Neural crest cell (in vitro differentiated cells): ENCODE measurements around the gene DAZAP1. TPM values are rescaled to one million over a fixed set of nuclear protein-coding genes. Genes with fewer than 3 reads are reported as not detected.

Experiments
- DNase-seq: peaks from one replicate; pipeline ENCODE4 v3.0.0; 2021; ENCODE audit warnings: low read depth, mixed read lengths, low spot score
- H3K27ac Mint-ChIP-seq: one replicate; pipeline ENCODE4 v1.8.0; 2021; ENCODE audit warnings: mild to moderate bottlenecking, mixed read lengths; ENCODE audit not compliant: unreplicated experiment
- H3K27me3 Mint-ChIP-seq: 2 replicates; pipeline ENCODE4 v1.8.0; 2021; ENCODE audit warnings: low read depth, mild to moderate bottlenecking, mixed read lengths
- H3K36me3 Mint-ChIP-seq: 2 replicates; pipeline ENCODE4 v1.8.0; 2021; ENCODE audit warnings: low read depth, mild to moderate bottlenecking, mixed read lengths
- H3K4me1 Mint-ChIP-seq: 2 replicates; pipeline ENCODE4 v1.8.0; 2021; ENCODE audit warnings: mixed read lengths
- H3K4me3 Mint-ChIP-seq: one replicate; pipeline ENCODE4 v1.8.0; 2021; ENCODE audit warnings: mild to moderate bottlenecking, mixed read lengths
- H3K9me3 Mint-ChIP-seq: 2 replicates; pipeline ENCODE4 v1.8.0; 2021; ENCODE audit warnings: mixed read lengths
- CTCF ChIP-seq: fragments of 200-600 bp; sonication (generic); conservative IDR thresholded peaks from 2 replicates; pipeline ENCODE4 v1.5.0; 2021; ENCODE audit warnings: antibody characterized with exemption, mild to moderate bottlenecking
- total RNA-seq: library from RNA; stranded (reverse); gene quantifications from 2 replicates; pipeline ENCODE4 v1.2.1, GENCODE V29; 2021

The DAZAP1 gene
- total RNA-seq, 1 donor from 2014 or later, result 146 TPM

DNA sequence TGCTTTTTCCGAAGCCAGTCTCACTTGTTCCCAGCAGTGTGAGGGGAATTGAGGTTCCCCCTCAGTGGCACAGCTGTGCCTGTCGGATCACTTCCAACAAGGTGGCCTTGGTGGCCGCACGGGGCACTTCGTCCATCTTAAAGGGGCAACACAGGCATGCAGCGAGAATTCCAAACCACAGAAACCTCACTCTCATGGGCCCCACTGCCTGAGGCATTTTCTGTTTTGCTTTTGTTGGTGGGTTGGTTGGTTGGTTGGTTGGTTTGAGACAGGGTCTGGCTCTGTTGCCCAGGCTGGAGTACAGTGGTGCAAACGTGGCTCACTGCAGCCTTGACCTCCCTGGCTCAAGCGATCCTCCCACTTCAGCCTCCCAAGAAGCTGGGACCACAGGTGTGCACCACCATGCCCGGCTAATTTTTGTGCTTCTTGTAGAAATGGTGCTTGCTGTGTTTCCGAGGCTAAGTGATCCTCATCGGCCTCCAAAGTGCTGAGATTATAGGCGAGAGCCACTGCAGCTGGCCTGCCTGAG, 27.4 kb upstream of the DAZAP1 start:
- DNase-seq, result no peak
- H3K9me3 Mint-ChIP-seq, result peaks cover 2% of the 10 kb centered on the region
- no peak for TF ChIP-seq CTCF
- peak overlapping the region; percentile 67 for H3K4me3 Mint-ChIP-seq
- H3K36me3 Mint-ChIP-seq, result peaks cover 9% of the 10 kb centered on the region
- H3K27me3 Mint-ChIP-seq, result peaks cover 17% of the 10 kb centered on the region
- peaks cover 22% of the 10 kb centered on the region for H3K4me1 Mint-ChIP-seq
- H3K27ac Mint-ChIP-seq, result no peak overlapping the region

GRCh38 chr19:1382250-1382649, 25.1 kb upstream of the DAZAP1 start:
- TF ChIP-seq CTCF, result no peak
- Mint-ChIP-seq H3K4me1 (peaks cover 22% of the 10 kb centered on the region), H3K4me3 (no peak overlapping the region), H3K9me3 (peaks cover 2% of the 10 kb centered on the region), H3K27ac (no peak overlapping the region), H3K36me3 (peaks cover 9% of the 10 kb centered on the region), H3K27me3 (peaks cover 17% of the 10 kb centered on the region)
- no peak for DNase-seq

GRCh38 chr19:1383017-1383311, 24.4 kb upstream of the DAZAP1 start:
- DNase-seq, result no peak
- Mint-ChIP-seq H3K9me3 (peaks cover 2% of the 10 kb centered on the region), H3K27ac (no peak overlapping the region), H3K4me1 (peaks cover 22% of the 10 kb centered on the region), H3K27me3 (peaks cover 17% of the 10 kb centered on the region), H3K36me3 (peaks cover 9% of the 10 kb centered on the region), H3K4me3 (peak overlapping the region; percentile 98)
- TF ChIP-seq CTCF, result no peak

DNA sequence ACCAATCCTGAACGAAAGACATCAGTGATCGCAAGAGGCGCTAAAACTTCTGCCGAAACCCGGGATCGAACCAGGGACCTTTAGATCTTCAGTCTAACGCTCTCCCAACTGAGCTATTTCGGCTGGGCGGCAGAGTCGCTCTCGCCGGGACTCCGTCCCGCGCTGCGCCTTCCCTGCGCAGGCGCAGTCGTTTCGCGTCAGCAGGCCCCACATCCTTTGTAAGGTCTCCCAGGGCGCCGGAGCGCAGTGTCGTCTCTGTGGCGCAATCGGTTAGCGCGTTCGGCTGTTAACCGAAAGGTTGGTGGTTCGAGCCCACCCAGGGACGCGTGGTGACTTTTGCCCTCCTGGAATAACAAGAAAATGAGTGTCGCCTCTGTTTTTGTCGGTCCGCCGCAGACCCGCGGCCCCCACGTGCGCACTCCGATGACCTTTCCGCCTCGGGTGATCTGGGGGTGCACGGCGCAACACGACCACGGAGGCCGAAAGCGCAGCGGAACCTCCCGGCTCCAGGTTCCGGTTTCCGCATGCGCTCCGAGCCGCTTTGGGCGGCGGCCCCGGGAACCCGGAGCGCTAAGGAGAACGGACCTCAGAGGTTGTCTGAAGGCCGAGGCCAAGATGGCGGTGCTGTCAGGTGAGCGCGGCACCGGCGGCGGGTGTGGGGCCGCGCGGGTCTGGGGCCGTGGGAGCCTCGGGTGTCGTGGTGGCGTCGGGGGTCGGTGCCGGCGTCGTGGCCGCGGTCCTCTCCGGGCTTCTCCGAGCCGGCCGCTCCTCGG, 23.9 kb upstream of the DAZAP1 start, which contains the start of gene NDUFS7:
Gene NDUFS7 (plus strand): TSS at position 596 of the 773 bp plus-strand sequence. CDS start 20 bp downstream, at position 616.
- H3K4me3 Mint-ChIP-seq, result peak within 1 kb of the TSS; percentile 98
- peak; percentile 40 for TF ChIP-seq CTCF
- peak within 1 kb of the TSS; percentile 95 for H3K27ac Mint-ChIP-seq
- H3K9me3 Mint-ChIP-seq, result peaks cover 2% of the 10 kb centered on the region
- peaks cover 9% of the 10 kb centered on the region for H3K36me3 Mint-ChIP-seq
- DNase-seq, result peak; percentile 98
- H3K27me3 Mint-ChIP-seq, result peaks cover 17% of the 10 kb centered on the region
- H3K4me1 Mint-ChIP-seq, result peaks cover 22% of the 10 kb centered on the region

- Mint-ChIP-seq H3K9me3 (peaks cover 2% of the 10 kb centered on the region), H3K27me3 (peaks cover 17% of the 10 kb centered on the region), H3K36me3 (peaks cover 12% of the 10 kb centered on the region), H3K4me1 (peaks cover 22% of the 10 kb centered on the region), H3K4me3 (peak overlapping the region; percentile 98), H3K27ac (no peak overlapping the region)
- no peak for TF ChIP-seq CTCF
- DNase-seq, result no peak
Observed at GRCh38 chr19:1384085-1384462, 23.3 kb upstream of the DAZAP1 start.
